EL (cell line): ENCODE measurements around the gene NAV2.

ENCODE experiments used
- DNase-seq: peaks from one replicate; pipeline ENCODE4 v3.0.0-alpha.2; 2016

Gene NAV2

DNA sequence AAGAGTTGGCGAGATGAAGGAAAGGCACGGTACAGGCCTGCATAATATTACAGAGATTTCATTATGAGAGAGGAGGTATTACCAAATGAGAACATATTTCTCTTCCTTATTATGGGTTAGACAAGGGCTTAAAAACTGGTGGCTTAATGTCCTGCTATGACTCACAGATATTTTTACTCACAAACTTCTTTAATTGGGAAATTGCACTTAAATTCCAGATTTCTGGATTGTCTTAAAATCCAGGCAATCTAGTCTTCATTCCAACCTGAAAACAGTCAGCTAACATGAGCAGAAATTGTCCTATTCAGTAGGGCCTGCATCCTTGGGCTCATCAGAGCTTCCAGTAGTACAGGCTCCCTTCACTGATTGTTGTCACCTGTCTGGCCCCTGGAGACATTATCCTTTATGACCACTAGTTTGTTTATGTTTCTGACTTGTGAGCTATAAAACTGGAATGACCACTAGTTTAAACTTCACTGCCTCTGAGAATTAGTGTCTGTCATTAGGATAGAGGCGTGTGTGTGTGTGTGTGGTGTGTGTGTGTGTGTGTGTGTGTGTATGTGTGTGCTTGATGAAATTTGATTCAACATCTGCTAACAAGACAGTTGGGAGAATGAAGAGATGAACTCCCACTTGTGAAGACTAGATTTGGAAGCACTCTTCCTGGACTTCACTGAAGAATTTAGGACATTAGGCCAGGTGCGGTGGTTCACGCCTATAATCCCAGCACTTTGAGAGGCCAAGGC lies 422.5 kb downstream of the NAV2 start:
- DNase-seq: no peak

DNA sequence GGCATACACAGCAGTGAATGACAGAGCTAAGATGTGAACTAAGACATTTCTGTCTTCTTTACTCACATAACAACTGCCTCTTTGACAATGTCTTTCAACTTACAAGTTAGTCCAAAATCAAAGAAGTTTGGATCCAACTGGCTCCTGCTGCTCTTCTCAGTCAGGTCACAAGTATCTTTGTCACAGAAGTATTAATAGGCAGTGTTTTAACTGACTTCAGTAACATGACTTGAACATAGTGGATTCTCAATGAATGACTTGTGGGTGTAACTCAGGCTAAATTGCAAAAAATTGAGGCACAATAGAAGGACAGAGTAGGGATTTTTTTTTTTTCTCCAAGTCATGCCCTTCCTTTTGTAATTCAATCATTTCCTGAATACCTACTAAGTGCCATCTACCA lies 425.0 kb downstream of the NAV2 start:
- no peak for DNase-seq

DNA sequence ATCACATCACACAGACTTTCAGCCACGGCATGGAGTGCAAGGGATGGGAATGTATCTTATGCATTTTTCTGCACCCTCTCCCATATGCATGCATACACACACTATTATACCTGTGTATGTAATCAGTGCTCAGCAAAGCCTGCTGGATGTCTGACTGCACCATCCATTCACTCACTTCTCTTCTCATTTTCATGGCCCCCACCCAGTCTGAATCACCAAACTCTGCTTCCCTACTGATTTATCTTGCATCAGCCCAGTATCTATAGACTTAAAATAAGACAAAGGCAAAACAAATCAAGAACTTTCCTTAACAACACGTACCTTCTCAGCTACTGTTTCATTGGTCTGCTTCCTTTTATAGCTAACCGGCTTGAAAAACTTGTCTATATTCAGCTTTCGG lies 426.1 kb downstream of the NAV2 start:
- no peak for DNase-seq

DNA sequence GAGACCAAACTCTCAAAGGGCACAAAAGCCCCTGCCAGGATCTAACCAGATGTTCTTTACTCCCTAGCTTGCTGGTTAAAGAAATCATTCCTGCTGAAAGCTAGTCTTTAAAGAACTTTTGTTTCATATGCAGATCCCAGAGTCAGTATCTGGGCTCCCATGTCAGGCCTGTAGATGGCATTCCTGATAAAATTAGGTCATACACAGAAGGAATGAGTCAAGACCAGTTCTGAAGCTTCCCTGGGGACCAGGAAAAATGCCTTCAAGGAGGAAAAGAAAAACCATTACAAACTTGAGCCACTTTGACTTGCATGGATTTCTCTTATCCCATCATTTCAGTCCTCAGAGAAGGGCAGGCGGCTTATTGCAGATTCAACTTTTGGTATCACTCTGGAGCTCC lies 441.7 kb downstream of the NAV2 start:
- peak; percentile 58 for DNase-seq

DNA sequence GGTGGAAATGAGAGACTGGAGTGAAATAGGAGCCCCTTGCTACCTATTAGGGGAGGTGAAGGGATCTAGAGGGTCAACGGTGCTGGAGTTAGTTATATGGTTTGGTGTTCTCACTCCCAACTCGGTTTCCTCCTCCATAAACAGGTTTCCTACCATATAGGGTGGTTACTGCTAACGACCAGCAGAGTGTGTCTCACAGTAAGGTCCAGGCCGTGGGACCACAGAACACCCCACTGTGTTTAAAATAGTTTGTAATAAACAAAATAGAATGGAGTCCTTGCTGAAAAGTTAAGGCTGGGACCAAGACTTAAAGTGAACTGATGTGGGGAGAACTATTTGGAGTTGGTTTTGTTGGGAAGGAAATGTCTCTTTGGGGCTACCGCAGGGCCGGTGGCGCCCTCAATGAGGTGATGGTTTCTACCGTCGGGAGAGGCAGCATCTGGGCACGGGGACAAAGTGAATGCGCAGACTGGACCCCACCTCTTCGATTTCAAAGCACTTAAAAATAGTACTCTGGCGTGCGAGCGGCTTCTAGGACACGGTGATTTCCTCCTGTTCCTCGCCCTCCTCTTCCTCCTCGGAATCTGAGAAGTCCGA lies 443.1 kb downstream of the NAV2 start:
- no peak for DNase-seq

DNA sequence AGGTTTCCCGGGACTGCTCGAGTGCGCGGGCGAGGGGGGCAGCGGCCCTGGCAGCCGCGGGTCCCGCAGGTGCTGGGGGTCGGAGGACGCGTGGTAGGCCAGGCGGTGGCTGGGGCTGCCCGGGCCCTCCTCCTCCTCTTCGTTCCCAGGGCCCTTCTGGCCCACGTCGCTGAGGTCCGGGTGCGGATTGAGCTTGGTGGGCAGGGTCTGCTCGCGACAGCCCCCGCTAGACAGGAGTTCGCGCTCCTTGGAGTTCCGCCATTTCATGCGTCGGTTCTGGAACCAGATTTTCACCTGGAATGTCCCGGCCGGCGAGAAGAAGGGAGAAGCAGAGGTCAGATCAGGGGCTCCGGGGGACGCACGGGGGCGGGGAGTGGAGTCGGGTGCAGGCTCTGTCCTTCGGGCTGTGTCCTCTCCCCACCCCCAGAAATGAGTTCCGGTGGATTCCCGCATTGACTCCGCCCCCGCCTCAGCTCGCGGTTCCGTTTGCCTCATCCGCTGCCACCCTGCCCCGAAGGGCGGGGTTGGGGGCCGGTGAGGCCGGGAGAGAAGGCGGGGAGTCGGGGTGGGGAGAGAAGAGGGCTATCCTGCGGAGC lies 443.7 kb downstream of the NAV2 start:
- DNase-seq: no peak

DNA sequence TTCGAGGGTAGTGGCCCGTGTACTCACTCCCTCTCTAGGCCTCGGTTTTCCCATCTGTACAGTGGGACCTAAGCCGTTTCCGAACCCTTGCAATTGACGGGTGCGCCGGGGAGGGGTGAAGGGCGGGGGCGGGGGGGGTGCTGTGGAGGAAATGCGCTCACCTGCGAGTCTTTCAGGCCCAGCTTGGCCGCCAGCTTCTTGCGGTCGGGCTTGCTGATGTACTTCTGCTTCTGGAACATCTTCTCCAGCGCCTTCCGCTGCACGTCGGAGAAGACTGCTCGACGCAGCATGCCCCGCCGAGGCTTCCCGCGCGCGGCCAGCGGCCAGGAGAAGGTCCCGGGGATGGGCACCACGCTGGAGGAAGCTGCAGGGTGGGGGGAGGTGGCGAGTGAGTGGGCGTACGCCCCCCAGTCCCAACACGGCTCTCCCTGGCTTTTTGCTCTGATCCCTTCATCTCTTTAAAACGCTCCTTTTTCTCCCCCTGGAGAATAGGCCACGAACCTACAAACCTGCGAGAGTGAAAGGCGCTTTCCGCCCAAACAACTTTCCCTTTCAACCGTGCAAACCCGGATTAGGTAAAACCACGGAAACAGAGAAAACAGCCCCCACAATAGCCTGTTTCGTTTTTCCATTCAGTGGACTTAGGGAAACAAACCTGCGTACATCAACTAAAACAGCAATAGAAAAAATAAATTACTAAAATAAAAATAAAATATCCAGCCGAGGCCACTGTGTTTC lies 444.4 kb downstream of the NAV2 start:
- DNase-seq: no peak

DNA sequence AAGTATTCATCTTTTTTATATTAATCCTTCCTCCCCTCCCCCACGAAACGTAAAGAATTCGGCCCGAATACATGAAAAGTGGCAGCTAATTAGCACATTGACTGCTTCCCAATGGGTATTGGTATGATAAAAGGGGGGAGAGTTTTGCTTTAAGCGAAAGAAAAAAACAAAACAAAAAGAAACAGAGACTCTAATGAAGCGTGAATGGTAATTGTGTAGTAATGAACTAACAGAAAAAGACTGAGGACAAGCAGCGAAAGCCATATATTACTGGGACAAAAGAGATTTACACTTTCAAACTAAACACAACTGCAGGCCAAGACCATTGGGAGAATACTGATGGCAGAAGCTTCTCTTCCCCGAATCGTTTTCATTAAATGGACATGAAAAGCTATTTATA lies 445.1 kb downstream of the NAV2 start:
- no peak for DNase-seq

DNA sequence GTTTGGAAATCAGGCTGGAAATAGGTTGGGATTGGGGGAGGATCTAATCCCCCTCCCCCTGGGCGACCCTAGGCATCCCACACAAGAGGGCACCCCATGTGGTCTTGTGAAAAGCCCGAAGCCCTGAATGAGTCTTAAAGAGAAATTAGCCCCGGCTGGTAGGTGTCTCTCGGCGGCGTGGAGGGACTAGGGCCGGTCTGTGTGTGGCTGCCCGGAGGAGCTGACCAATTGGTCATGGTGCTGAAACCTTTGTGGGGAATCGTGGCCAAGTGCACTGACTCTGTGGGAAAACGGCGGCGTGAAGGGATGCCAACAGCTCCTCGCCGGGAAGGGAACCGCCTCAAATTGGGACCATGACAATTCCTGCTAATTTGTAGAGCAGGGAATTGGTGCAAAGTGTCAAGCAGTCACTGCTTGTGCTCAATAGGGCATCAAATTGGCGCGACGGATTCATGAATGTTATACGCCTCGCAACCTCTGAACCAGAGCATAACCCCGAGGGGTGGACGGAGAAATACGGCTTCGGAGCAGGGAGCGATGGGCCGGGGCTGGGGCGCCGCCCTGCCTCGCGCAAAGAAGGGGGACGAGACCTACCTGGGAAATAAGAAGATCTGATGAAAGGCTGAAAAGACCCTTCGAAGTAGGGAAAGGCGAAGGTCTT lies 446.1 kb downstream of the NAV2 start:
- peak; percentile 57 for DNase-seq

DNA sequence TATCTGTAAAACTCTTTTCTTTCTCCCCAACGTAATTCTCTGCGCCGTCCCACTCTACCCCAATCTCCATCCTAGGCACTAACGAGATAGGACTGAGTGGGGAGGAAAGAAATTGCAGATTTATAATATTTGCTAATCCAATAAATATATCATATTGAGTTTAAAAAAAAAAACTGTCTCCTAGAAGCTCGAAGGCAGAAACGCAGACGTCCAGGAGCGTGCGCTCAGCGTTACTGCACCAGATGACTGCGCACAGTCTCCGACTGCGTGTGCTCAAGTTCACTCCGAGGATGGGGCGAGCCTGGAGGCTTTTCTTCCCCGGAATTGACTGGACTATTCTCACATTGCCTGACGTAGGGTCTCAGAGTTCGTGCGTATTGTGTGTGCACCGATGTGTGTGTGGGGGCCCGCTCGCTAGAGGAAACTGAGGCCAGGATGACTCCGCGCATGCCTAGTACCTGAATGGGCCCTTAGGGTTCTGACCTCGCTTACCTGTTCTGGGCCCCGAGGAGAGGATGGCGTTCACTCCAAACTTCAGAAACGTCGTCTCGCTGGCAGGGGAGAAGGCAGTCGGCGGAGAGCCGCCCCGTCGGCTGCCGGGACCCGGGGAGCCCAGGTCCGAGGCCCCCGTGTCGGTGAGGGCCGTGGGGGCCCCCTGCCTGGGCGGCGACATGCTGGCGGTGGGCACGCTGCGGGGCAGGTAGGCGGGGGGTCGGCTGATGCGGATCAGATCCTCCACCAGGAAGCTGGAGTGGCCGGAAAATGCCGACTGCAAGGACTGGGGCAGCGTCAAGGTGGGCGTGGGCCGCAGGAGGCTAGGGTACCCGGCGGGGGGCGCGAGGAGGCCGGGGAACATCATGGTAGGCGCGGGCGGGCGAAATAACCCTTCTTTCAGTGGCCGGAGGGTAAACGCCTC lies 447.1 kb downstream of the NAV2 start:
- DNase-seq: no peak

DNA sequence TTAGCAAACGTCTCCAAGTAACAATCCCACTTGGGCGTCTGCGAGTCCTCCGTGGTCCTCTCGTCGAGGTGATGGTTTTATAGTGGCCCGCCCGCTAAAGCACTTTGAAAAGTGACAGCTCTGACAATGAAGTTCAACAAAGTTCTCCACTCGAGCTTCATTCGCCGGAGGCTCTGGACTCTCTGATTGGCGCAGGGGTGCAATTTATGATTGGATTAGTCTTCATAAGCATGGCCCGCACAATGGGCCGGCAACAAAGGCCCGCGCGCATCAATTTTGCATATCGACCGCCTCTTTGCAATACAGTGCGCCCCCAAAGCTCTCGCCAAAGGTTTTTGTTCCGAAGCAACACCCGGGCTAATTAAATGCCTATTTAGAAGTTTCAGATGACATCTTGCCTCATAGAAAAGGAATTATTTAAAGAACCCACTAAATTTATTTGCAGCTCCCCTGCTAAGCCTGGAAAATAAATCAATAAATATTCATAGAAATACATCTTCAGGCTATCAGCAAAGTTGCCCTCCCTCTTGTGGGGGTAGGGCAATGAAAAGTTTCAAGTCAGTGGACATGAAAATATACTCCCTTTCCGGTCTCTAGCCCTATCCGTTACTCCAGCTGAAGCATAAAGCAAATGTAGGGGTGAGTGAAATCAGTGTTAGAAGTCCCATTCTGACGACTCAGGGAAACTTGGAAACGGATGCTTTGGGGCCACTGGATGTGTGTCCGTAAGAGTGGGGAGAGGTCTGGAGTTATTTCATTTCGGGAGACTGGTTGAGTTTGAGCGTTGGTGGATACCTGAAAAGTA lies 448.0 kb downstream of the NAV2 start, which contains the start of gene DBX1:
DBX1 (minus strand) TSS at position 51 of the 805 bp plus-strand sequence. CDS start 151 bp downstream, outside the sequence.
- no peak for DNase-seq

DNA sequence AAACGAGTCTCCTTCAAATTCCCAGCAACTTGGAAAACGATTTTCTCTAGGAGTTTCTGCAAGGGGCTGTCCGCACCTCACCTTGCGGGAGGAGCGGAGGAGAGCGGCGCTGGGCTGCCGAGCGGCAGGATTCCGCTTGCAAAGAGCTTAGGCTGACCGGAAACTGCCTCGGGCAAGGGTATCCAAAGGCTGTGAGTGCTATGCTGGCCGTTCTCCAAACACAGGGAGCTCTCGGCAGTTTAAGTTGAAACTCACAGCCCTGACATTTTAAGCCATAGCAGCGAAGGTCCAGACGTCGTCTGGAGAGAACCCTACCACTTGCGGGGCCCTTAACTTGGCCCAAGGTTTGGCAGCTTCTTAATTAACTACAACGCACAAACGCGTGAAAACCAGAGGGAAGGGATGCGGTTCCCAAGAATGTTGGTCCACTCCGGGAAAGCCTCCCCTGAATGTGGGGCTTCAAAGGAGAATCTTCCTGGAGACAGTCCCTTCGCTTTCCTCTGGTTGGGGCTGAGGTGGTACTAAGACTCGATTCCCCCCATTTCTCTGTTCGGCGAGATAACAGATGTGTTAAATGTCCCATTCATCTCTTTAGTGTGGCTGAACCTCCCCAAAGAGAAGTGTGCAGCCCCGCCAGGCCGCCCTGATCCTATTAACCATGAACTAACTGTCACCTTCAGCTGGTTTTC lies 448.7 kb downstream of the NAV2 start:
- peak; percentile 45 for DNase-seq

DNA sequence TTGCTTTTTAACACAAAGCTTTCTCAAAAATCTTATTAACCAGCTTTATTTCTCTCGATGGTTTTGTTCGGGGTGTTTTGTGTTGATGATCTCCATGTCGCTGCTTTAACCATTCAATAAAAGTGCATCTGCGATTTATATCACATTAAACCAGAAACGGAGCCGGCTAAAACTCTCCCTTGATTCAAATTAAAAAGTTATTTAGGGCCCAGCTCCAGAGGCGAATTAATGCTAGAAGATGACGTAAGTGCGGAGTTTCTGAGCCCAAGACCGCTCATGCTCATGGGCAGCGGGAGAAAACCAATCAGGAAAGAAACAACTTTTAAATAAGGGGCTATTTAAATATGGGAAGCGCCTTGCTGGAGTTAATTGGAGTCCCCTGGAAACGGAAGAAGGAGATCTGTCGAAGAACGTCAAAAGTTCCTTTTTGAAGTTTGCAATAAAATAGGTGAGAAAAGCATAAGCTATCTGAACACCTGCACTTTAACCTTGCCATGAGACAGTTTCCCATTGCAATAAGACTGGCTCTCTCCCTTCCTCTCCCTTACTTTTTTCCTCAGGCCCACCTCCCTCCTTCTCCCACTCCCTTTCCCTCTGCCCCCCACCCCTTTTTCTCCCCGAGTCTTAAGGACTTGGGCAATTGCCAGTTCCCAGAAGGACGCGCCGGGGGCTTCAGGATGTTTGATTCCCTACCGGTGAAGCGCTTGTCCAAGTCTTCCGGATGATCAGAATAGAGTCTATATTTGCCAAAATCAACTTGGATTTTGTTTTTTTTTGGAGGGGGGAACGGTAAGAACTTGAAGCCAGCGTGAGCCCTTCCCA lies 449.5 kb downstream of the NAV2 start:
- no peak for DNase-seq

DNA sequence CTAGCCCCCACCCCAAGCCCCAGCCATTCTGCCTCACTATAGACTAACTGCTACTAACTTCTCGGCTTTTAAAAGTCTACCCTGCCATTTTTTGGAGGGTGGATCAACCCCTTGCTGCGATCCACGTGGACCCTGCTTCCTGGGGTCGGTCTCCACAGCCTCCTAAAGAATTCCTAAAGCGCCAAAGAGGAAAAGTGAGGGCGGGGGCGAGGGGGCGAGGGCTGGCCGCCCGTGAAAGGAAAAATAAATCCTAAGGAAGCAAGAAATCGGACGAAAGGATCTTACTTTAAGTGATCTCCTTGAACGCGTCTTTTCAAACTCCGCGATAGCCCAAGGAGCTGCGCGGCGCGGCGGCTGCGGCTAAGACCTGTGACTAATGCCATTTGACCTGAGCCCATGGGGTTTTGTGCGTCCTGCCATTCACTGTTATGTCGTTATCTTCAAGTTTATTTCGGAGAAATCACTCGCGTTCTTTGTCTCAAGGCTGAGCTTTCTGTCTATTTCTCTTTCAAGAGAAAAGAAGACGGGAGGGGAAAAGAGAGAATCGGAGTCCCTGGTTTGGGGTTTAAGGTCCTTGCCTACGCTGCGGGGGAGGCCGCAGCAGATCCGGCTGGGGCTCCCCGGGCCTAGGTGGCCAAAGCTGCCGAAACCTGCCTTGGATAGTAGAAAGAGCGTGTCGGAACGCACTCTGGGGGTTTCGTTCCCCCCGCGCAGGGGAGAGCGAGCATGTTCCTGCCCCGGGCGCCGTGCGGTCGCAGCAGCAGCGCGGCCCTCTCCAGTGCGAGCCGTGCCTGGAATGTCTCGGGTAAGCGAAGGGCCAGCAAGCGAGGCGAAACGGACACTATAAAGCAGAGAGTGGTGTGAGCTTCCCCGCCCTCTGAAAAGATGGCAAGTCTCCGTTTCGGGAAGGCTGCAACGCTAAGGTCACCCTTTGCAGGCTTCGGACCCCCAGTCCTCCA lies 450.5 kb downstream of the NAV2 start:
- DNase-seq: peak; percentile 37

DNA sequence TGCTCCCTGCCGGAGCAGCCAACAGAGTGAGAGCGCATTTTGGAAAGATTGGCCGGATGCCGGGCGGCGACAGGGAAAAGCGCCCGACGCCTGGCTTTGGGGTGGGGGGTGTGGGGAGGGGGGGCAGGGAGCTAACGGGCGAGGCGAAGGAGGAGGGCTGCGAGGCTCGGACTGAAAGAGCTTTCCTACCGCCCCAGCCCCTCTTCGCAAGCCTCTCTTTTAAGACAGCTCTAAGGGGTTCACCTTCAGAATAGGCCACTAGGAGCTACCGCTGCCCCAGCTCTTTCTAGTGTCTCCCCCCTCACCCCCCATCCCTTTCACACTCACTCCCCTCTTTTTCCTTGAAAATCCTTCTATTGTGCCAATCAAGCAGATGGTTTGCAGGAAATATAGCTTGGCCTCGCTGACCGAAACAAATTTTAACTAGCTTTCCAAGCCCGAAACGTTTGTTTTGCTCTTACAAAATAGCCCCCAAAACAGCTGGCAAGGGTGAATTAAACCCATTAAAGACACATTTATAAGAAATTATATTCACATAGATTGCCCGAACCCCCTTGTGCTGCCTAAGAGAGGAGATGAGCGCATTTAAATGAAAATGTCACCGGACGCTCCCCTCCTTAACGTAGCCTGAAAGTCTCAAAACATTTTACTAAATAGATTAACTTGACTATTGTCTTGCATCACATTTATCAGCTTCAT lies 451.3 kb downstream of the NAV2 start:
- DNase-seq: no peak
